K562 (cell line): Measurements from ENCODE around the gene GNAZ. TPM values are rescaled to one million over a fixed set of nuclear protein-coding genes. Genes with fewer than 3 reads are reported as not detected.
A peak's percentile ranks its signal among the peaks of the same experiment; 100 is the strongest.

Source experiments
- ATAC-seq: fragments of 200-7000 bp; cut with Tn5 transposase; 3 replicates; pipeline ENCODE4 v1.9.1; 2020; ENCODE audit warnings: moderate library complexity
- BruUV-seq: library from RNA; stranded (reverse); fragments of 400-500 nt; replicated peaks from 2 replicates; lab custom pipeline; 2021; lab: Mats Ljungman, UMichigan
- CTCF ChIA-PET: fragments of 300-600 bp; formaldehyde crosslinking; extraction: SDS; loops from one replicate; lab custom pipeline; 2021; ENCODE audit warnings: low intra/inter-chr PET ratio; lab: Yijun Ruan, JAX
- POLR2A ChIA-PET: fragments of 300-600, 350-650 bp; sonication (Branson Sonifier 250); formaldehyde crosslinking; extraction: SDS; loops from one replicate; lab custom pipeline; 2021; ENCODE audit warnings: antibody characterized with exemption, inconsistent platforms; lab: Yijun Ruan, JAX
- DNase-seq, 4 experiments: peaks; one replicate each; pipeline versions ENCODE4 v3.0.0 to v3.0.0-alpha.2; 2011 to 2018; ENCODE audit warnings: low spot score in 3 of 4, mixed read lengths in 3 of 4; ENCODE audit errors: extremely low read depth in 1 of 4
- FAIRE-seq: peaks from 2 replicates; lab custom pipeline; 2011; peaks lifted over from hg19 to GRCh38; lab: Jason Lieb, UNC
- H2AFZ ChIP-seq: 2 replicates; pipeline ENCODE4 v1.6.0; 2011; ENCODE audit warnings: low read depth, low read length, control low read depth, inconsistent platforms
- H3K27ac ChIP-seq: fragments of 200-600 bp; 3 replicates; pipeline ENCODE4 v1.8.0; 2011; ENCODE audit warnings: low read depth, mild to moderate bottlenecking, control low read depth, inconsistent platforms, low read length, moderate library complexity, mixed read lengths; ENCODE audit errors: extremely low read depth
- H3K27me3 ChIP-seq, 2 experiments: fragments of 300-600 bp in 1 of 2; 2 replicates in 1 of 2; 3 replicates in 1 of 2; pipeline versions ENCODE4 v1.6.0 to v1.8.0; 2011; ENCODE audit warnings: inconsistent platforms in 2 of 2, low read length in 2 of 2, mild to moderate bottlenecking in 1 of 2, mixed read lengths in 1 of 2, moderate library complexity in 1 of 2; ENCODE audit not compliant: control insufficient read depth in 2 of 2, insufficient read depth in 2 of 2
- H3K36me3 ChIP-seq: fragments of 300-600 bp; 3 replicates; pipeline ENCODE4 v1.8.0; 2011; ENCODE audit warnings: mild to moderate bottlenecking, low read length, inconsistent platforms; ENCODE audit not compliant: control insufficient read depth, insufficient read depth
- H3K4me1 ChIP-seq, 2 experiments: fragments of 200-600 bp in 1 of 2; replicated peaks in 1 of 2; 2 replicates in 1 of 2; 3 replicates in 1 of 2; pipeline versions ENCODE4 v1.5.1 to v1.8.0; 2011; ENCODE audit warnings: inconsistent platforms in 2 of 2, low read length in 2 of 2, mild to moderate bottlenecking in 1 of 2, mixed read lengths in 1 of 2, moderate library complexity in 1 of 2; ENCODE audit not compliant: control insufficient read depth in 2 of 2, insufficient read depth in 2 of 2
- H3K4me2 ChIP-seq: 2 replicates; pipeline ENCODE4 v1.6.1; 2011; ENCODE audit warnings: low read length, control low read depth, inconsistent platforms, mixed read lengths; ENCODE audit not compliant: insufficient read depth
- H3K4me3 ChIP-seq: fragments of 200-600 bp; sonication (generic), shearing (Covaris generic); 2 replicates; pipeline ENCODE4 v1.5.1; 2016; ENCODE audit warnings: control low read depth, inconsistent platforms
- H3K79me2 ChIP-seq: fragments of 200-600 bp; 3 replicates; pipeline ENCODE4 v1.8.0; 2011; ENCODE audit warnings: low read length, inconsistent platforms; ENCODE audit not compliant: control insufficient read depth, insufficient read depth
- H3K9ac ChIP-seq, 2 experiments: 2 replicates each; pipeline versions ENCODE4 v1.6.0 to v1.6.1; 2011; ENCODE audit warnings: low read depth in 2 of 2, low read length in 2 of 2, control low read depth in 1 of 2, inconsistent platforms in 1 of 2, mild to moderate bottlenecking in 1 of 2, mixed read lengths in 1 of 2; ENCODE audit not compliant: insufficient read depth in 1 of 2
- H3K9me1 ChIP-seq: one replicate; pipeline ENCODE4 v1.6.0; 2011; ENCODE audit warnings: inconsistent platforms, mild to moderate bottlenecking, low read length, moderate library complexity; ENCODE audit not compliant: control insufficient read depth, insufficient read depth
- H3K9me3 ChIP-seq: replicated peaks from 2 replicates; pipeline ENCODE4 v1.5.1; 2011; ENCODE audit warnings: low read depth, low read length, inconsistent platforms; ENCODE audit not compliant: control insufficient read depth, insufficient read depth
- H4K20me1 ChIP-seq: replicated peaks from 2 replicates; pipeline ENCODE4 v1.6.1; 2011; ENCODE audit warnings: low read length, inconsistent platforms, mixed read lengths; ENCODE audit not compliant: control insufficient read depth, insufficient read depth
- COPS2 ChIP-seq: fragments of 450-650 bp; conservative IDR thresholded peaks from 2 replicates; pipeline ENCODE4 v1.6.1; 2016; ENCODE audit warnings: mild to moderate bottlenecking, moderate library complexity
- EHMT2 ChIP-seq: fragments of 450-650 bp; IDR thresholded peaks from 2 replicates; pipeline ENCODE4 v1.6.1; 2018; ENCODE audit warnings: antibody characterized with exemption
- EWSR1 ChIP-seq: fragments of 450-650 bp; IDR thresholded peaks from 2 replicates; pipeline ENCODE4 v1.6.1; 2018; ENCODE audit warnings: borderline replicate concordance, mild to moderate bottlenecking, low read depth, moderate library complexity; ENCODE audit not compliant: partially characterized antibody
- GTF2F1 ChIP-seq: IDR thresholded peaks from 2 replicates; pipeline ENCODE4 v1.6.1; 2011; ENCODE audit warnings: low read depth, low read length, improper control_type of control experiment
- KDM2B ChIP-seq: fragments of 250-450 bp; sonication (Bioruptor Pico); IDR thresholded peaks from 2 replicates; pipeline ENCODE4 v1.8.0; 2021; ENCODE audit warnings: mild to moderate bottlenecking, moderate library complexity
- MCM5 ChIP-seq: fragments of 450-650 bp; IDR thresholded peaks from 2 replicates; pipeline ENCODE4 v1.6.1; 2016; ENCODE audit warnings: low read depth
- POLR3G ChIP-seq: IDR thresholded peaks from 2 replicates; pipeline ENCODE4 v1.6.1; 2011; ENCODE audit not compliant: insufficient read length, insufficient replicate concordance; ENCODE audit errors: extremely low read depth
- PYGO2 ChIP-seq: fragments of 450-650 bp; IDR thresholded peaks from 2 replicates; pipeline ENCODE4 v1.6.1; 2016; ENCODE audit warnings: mild to moderate bottlenecking, missing genetic modification characterization, moderate library complexity, missing compliant biosample characterization
- SIX5 ChIP-seq, 2 experiments: IDR thresholded peaks; 2 replicates each; pipeline ENCODE4 v1.6.1; 2011; ENCODE audit warnings: low read length in 2 of 2, borderline replicate concordance in 1 of 2, low read depth in 1 of 2, mild to moderate bottlenecking in 1 of 2, moderate library complexity in 1 of 2; ENCODE audit not compliant: insufficient read depth in 1 of 2
- SMC3 ChIP-seq: conservative IDR thresholded peaks from 2 replicates; pipeline ENCODE4 v1.6.1; 2011; ENCODE audit warnings: low read depth, low read length, improper control_type of control experiment; ENCODE audit not compliant: insufficient read depth
- SREBF1 ChIP-seq: fragments of 150-350 bp; IDR thresholded peaks from 2 replicates; pipeline ENCODE4 v1.6.1; 2014; ENCODE audit warnings: antibody characterized with exemption, low read depth, low read length, borderline replicate concordance
- ZBTB33 ChIP-seq: sonication (generic); formaldehyde crosslinking; IDR thresholded peaks from 2 replicates; pipeline ENCODE4 v1.8.1; 2023; ENCODE audit warnings: mild to moderate bottlenecking, missing genetic modification reagents
- ZNF507 ChIP-seq: conservative IDR thresholded peaks from 2 replicates; pipeline ENCODE4 v1.6.1; 2017; ENCODE audit warnings: missing genetic modification characterization, missing compliant biosample characterization
- WGBS: fragments of 100-300 bp; shearing (Covaris generic); methylation state at CpG from one replicate; pipeline ENCODE4 v1.1.6; 2016; ENCODE audit warnings: low coverage, mixed read lengths; ENCODE audit not compliant: insufficient coverage; ENCODE audit errors: missing lambda C conversion rate; 5-methylcytosine and 5-hydroxymethylcytosine counted together
- in situ Hi-C: fragments of 300-500 bp; cut with MboI; formaldehyde crosslinking; loops from 4 replicates; pipeline ENCODE4 v1.15.0; 2018; ENCODE audit warnings: inconsistent platforms, mixed read lengths
- intact Hi-C: fragments of 100-400 bp; cut with micrococcal nuclease; formaldehyde crosslinking; loops from 2 replicates; pipeline ENCODE4 v1.14.2; 2022
- polyA plus RNA-seq, 8 experiments: library from polyadenylated mRNA; depleted of rRNA in 4 of 8; stranded (reverse) in 5 of 8; unstranded in 3 of 8; fragments of >200 nt; fragmentation: Nextera tagmentation in 2 of 8; fragmentation: Illumina TruSeq in 1 of 8; extraction: Ambion mirVana in 2 of 8; extraction: Trizol in 1 of 8; gene quantifications; 2 replicates each; pipeline versions ENCODE4 v1.2.1 to v1.2.3, GENCODE V29; 2011 to 2014; ENCODE audit warnings: inconsistent platforms in 1 of 8, missing spikeins in 1 of 8
- total RNA-seq, 7 experiments: library from RNA; depleted of rRNA in 6 of 7; stranded (reverse); fragments of >200 nt in 6 of 7; fragmentation: Illumina TruSeq in 2 of 7; extraction: Trizol in 2 of 7; gene quantifications; 2 replicates each; pipeline versions ENCODE4 v1.2.1 to v1.2.3, GENCODE V29; 2011 to 2021; ENCODE audit warnings: low replicate concordance in 1 of 7
- TF ChIP-seq, protein P1 (sequence below): fragments of 250-450 bp; sonication (Bioruptor Pico); IDR thresholded peaks from 2 replicates; pipeline ENCODE4 v1.4.0; 2020

Gene GNAZ
- total and polyA plus RNA-seq, 9 of the 15 experiments (the other 6 are each of a cell fraction or from before 2014, with no cell fraction given): 0.04 to 0.22 (median 0.13) TPM; not detected in 3

DNA sequence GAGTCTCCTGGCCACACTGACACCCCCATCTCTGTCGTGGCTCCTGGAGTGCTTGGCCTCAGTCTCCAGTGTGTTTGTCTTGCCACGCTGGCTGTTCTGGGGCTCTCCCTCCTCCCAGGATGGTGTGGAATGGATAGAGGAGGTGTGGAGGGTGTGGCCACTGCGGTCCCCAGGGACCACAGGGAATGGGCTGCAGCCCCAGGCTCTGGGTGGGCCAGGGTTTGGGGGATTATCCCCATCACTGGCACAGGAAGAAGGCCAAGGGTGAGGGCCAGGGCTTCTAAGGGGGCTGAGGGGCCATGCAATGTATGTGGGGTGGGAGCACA lies 8.1 kb downstream of the GNAZ start:
- ATAC-seq (no peak), DNase-seq (peak in 1 of 4 experiments; percentile 55), FAIRE-seq (no peak)
- Histone ChIP-seq H3K9me3 (no peaks in the 10 kb centered on the region), H3K4me1 (peaks cover 0 to 7% of the 10 kb centered on the region in 2 experiments; a peak in 1 of 5 replicates), H3K27ac (no peak overlapping the region), H3K9ac (peak overlapping the region in 1 of 2 experiments; percentile 14; a peak in 1 of 4 replicates), H3K4me2 (no peak overlapping the region), H3K79me2 (no peaks in the 10 kb centered on the region), H3K4me3 (no peak overlapping the region), H4K20me1 (peaks cover 68% of the 10 kb centered on the region), H2AFZ (no peak overlapping the region), H3K36me3 (no peaks in the 10 kb centered on the region), H3K9me1 (peaks cover 26% of the 10 kb centered on the region), H3K27me3 (peaks cover 36 to 92% of the 10 kb centered on the region in 2 experiments)
- ChIA-PET CTCF (no interaction called here), POLR2A (interaction anchor here (0.6 to 9.0 kb wide), 3 partner anchors 13 to 21 kb away, joined by 3 to 100 read pairs (median 3); no protein-coding TSS in a partner anchor)
- 0% methylated on average over 3 of the region's 3 CpGs for WGBS
- in situ Hi-C loops (no loop called here), intact Hi-C loops (no loop called here)
- no TSS peak for BruUV-seq
- no peak for TF ChIP-seq SMC3
- TF ChIP-seq PYGO2 (tag): no peak
- TF ChIP-seq SREBF1: no peak
- no peak for TF ChIP-seq COPS2
- TF ChIP-seq, protein P1, sequence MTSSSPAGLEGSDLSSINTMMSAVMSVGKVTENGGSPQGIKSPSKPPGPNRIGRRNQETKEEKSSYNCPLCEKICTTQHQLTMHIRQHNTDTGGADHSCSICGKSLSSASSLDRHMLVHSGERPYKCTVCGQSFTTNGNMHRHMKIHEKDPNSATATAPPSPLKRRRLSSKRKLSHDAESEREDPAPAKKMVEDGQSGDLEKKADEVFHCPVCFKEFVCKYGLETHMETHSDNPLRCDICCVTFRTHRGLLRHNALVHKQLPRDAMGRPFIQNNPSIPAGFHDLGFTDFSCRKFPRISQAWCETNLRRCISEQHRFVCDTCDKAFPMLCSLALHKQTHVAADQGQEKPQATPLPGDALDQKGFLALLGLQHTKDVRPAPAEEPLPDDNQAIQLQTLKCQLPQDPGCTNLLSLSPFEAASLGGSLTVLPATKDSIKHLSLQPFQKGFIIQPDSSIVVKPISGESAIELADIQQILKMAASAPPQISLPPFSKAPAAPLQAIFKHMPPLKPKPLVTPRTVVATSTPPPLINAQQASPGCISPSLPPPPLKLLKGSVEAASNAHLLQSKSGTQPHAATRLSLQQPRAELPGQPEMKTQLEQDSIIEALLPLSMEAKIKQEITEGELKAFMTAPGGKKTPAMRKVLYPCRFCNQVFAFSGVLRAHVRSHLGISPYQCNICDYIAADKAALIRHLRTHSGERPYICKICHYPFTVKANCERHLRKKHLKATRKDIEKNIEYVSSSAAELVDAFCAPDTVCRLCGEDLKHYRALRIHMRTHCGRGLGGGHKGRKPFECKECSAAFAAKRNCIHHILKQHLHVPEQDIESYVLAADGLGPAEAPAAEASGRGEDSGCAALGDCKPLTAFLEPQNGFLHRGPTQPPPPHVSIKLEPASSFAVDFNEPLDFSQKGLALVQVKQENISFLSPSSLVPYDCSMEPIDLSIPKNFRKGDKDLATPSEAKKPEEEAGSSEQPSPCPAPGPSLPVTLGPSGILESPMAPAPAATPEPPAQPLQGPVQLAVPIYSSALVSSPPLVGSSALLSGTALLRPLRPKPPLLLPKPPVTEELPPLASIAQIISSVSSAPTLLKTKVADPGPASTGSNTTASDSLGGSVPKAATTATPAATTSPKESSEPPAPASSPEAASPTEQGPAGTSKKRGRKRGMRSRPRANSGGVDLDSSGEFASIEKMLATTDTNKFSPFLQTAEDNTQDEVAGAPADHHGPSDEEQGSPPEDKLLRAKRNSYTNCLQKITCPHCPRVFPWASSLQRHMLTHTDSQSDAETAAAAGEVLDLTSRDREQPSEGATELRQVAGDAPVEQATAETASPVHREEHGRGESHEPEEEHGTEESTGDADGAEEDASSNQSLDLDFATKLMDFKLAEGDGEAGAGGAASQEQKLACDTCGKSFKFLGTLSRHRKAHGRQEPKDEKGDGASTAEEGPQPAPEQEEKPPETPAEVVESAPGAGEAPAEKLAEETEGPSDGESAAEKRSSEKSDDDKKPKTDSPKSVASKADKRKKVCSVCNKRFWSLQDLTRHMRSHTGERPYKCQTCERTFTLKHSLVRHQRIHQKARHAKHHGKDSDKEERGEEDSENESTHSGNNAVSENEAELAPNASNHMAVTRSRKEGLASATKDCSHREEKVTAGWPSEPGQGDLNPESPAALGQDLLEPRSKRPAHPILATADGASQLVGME (CRISPR knock-in tag): no peak
- TF ChIP-seq KDM2B (CRISPR knock-in tag): peak; percentile 77; the same call in 1 of the 2 replicates
- TF ChIP-seq EWSR1: no peak
- TF ChIP-seq GTF2F1: 0 out of 2 replicates have a peak, but pooled peaks have one; percentile 0
- TF ChIP-seq POLR3G: no peak
- no peak for TF ChIP-seq ZNF507
- TF ChIP-seq SIX5 (IDR thresholded peaks at IDR 0.05; ENCODE audit: borderline replicate concordance in 1 of 2, insufficient read depth in 1 of 2, low read depth in 1 of 2, low read length in 2 of 2): 0 out of 4 replicates have a peak, but pooled peaks of 1 of the 2 experiments have one; percentile 0
- no peak for TF ChIP-seq EHMT2
- no peak for TF ChIP-seq MCM5
- no peak for TF ChIP-seq ZBTB33 (CRISPR knock-in tag)
